ENCODE measurements around the gene ABCC8. TPM values are rescaled to one million over a fixed set of nuclear protein-coding genes. Genes with fewer than 3 reads are reported as not detected.
A peak's percentile ranks its signal among the peaks of the same experiment; 100 is the strongest.

The ABCC8 gene
- total RNA-seq, 3 donors from 2014 or later, result 3.8 to 10.8 (median 10.5) TPM

- Histone ChIP-seq H3K27me3 (no peaks in the 10 kb centered on the region), H3K27ac (no peak overlapping the region), H3K9me3 (peaks cover 21 to 34% of the 10 kb centered on the region in 2 donors), H3K4me1 (no peaks in the 10 kb centered on the region), H3K36me3 (no peaks in the 10 kb centered on the region), H3K4me3 (no peak overlapping the region)
- TF ChIP-seq POLR2A (IDR thresholded peaks at IDR 0.05) (no peak), POLR2AphosphoS5 (IDR thresholded peaks at IDR 0.05) (no peak), CTCF (IDR thresholded peaks at IDR 0.05) (no peak)
- no peak for DNase-seq (ENCODE audit: low spot score in 2 of 2)
- intact Hi-C loops (cut with DNase I; ENCODE audit: low total_unique reads), result no loop called here
These were observed 110.2 kb downstream of the ABCC8 start for GRCh38 chr11:17366495-17366894.

DNA sequence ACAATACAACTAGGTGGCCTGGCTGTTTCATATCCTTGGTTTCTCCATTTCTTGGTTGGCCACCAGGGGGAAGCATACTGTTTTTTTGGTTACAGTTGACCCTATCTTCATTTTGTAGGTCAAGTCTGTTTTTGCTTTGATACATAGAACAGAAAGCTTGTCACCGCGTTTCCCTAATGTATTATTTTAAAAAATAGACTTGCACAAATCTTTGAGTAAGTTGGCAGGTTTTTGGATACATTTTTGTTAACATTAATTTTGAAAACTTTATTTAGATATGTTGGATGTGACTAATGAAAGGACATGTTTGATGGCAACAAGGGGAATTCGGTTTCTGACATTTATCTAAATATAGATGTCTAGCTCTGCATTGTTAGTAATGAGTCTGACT is 122.0 kb downstream of the ABCC8 start:
- Histone ChIP-seq H3K27ac (no peak overlapping the region), H3K27me3 (no peaks in the 10 kb centered on the region), H3K36me3 (no peaks in the 10 kb centered on the region), H3K4me1 (no peaks in the 10 kb centered on the region), H3K4me3 (no peak overlapping the region), H3K9me3 (no peaks in the 10 kb centered on the region)
- TF ChIP-seq POLR2A (IDR thresholded peaks at IDR 0.05), result no peak
- peak in 2 of 3 donors; percentile 45 to 57 for TF ChIP-seq CTCF (IDR thresholded peaks at IDR 0.05)
- peak in 1 of 2 donors; percentile 38 for DNase-seq (ENCODE audit: low spot score in 2 of 2)
- intact Hi-C loops (cut with DNase I; ENCODE audit: low total_unique reads), result no loop called here

DNA sequence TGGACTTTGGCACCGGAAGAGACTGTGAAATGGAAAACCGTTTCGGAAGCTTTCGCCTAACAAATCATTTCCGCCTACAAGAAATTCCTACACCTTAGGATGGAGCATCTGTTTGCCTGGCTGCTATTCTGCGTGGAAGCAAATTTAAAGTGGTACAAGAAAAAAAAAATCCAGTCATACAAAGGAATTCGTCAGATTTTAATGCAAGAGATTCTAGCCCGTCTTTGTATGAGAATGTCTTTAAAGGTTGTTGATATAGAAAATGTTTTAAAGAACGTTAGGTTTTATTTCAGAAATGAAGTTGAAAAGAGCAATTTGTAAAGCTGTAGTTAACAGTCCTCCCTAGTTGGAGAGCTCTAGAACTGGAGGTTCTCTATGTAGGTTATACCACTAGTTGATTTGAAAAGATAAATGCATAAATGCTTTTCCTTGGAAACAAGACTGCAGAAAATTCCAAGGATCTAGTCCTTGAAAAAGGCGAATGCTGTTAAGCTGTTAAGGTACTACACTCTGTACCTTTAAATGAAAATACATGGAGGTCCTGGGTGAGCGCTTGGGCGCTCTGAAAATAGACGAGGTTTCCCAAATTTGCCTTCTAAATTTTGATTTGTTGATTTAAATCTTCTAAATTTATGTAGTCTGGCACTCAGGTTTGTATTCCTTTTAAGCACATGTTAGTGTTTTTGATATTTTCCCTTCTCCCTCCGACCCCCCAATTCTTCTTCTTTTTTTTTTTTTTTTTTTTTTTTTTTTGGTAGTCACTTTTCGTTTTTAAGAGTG is 122.6 kb downstream of the ABCC8 start:
- intact Hi-C loops (cut with DNase I; ENCODE audit: low total_unique reads), result no loop called here

GRCh38 chr11:17352950-17353820 is 123.5 kb downstream of the ABCC8 start:
- Histone ChIP-seq H3K9me3 (no peaks in the 10 kb centered on the region), H3K36me3 (no peaks in the 10 kb centered on the region), H3K27ac (peak overlapping the region; percentile 60 to 86), H3K4me3 (peak overlapping the region; percentile 54 to 88 (median 64)), H3K27me3 (no peaks in the 10 kb centered on the region), H3K4me1 (no peaks in the 10 kb centered on the region)
- TF ChIP-seq POLR2A (IDR thresholded peaks at IDR 0.05) (no peak), POLR2AphosphoS5 (IDR thresholded peaks at IDR 0.05) (no peak), CTCF (IDR thresholded peaks at IDR 0.05) (no peak)
- intact Hi-C loops (cut with DNase I; ENCODE audit: low total_unique reads), result no loop called here
- peak; percentile 29 to 71 for DNase-seq (ENCODE audit: low spot score in 2 of 2)

More for the DNA sequence above, 122.6 kb downstream of the ABCC8 start:
- Histone ChIP-seq H3K4me1 (no peaks in the 10 kb centered on the region), H3K36me3 (no peaks in the 10 kb centered on the region), H3K27ac (peak overlapping the region in 1 of 2 donors; percentile 86), H3K27me3 (no peaks in the 10 kb centered on the region), H3K9me3 (no peaks in the 10 kb centered on the region), H3K4me3 (peak overlapping the region; percentile 54 to 88 (median 64))
- DNase-seq (ENCODE audit: low spot score in 2 of 2), result no peak
- TF ChIP-seq POLR2AphosphoS5 (IDR thresholded peaks at IDR 0.05), result no peak
- no peak for TF ChIP-seq POLR2A (IDR thresholded peaks at IDR 0.05)
- no peak for TF ChIP-seq CTCF (IDR thresholded peaks at IDR 0.05)
